Activated T-helper 2 cell treated with anti-CD3 and anti-CD28 coated beads, Interferon-gamma antibody, Interleukin-2, Interleukin-4, amounts not matched to agents 10 μg/mL and 5 μg/mL and 100 μg/mL, durations not matched to agents 14 hours and 24 hours and 36 hours (primary cell): ENCODE data around the gene ABCA4. TPM values are rescaled to one million over a fixed set of nuclear protein-coding genes. Genes with fewer than 3 reads are reported as not detected.

Experiments used
- DNase-seq: peaks from one replicate; pipeline ENCODE4 v3.0.0; 2021; ENCODE audit warnings: low spot score
- H3K27ac Mint-ChIP-seq: one replicate; pipeline ENCODE4 v1.8.0; 2021; ENCODE audit warnings: mixed read lengths
- H3K27me3 Mint-ChIP-seq: one replicate; pipeline ENCODE4 v1.8.0; 2021; ENCODE audit warnings: low read depth, mixed read lengths
- H3K36me3 Mint-ChIP-seq: one replicate; pipeline ENCODE4 v1.8.0; 2021; ENCODE audit warnings: low read depth, mixed read lengths
- H3K4me1 Mint-ChIP-seq: one replicate; pipeline ENCODE4 v1.8.0; 2021; ENCODE audit warnings: low read depth, mixed read lengths
- H3K4me3 Mint-ChIP-seq: one replicate; pipeline ENCODE4 v1.8.0; 2021; ENCODE audit warnings: low read depth, mild to moderate bottlenecking, moderate library complexity, mixed read lengths
- H3K9me3 Mint-ChIP-seq: one replicate; pipeline ENCODE4 v1.8.0; 2021; ENCODE audit warnings: mixed read lengths
- intact Hi-C: fragments of 100-400 bp; cut with micrococcal nuclease; formaldehyde crosslinking; loops from one replicate; pipeline ENCODE4 v1.15.1; 2023
- total RNA-seq: library from RNA; stranded (reverse); gene quantifications from 2 replicates; pipeline ENCODE4 v1.2.3, GENCODE V29; 2022

ABCA4 gene
- total RNA-seq, 1 donor from 2014 or later, result not detected

DNA sequence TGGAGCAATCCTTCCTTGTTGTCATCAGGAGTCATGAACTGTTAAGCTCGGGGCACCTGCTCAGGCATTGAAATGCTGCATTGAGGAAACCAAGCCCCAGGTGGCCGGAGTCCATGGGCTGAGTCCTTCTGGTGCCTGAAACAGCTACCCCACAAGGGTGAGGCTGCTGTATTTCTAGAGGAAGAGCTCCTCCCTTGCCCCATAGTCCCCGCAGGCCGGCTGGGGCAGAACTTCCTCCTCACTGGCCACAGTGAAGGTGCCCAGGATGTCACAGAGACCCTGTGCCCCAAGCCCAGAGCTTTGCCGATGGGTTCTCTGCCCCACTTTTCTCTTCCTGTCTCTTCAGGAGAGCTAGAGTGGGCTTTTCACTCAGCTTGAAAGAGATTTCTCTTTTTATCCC lies 130.9 kb downstream of the ABCA4 start:
- no peak for DNase-seq
- H3K4me1 Mint-ChIP-seq, result peaks cover 2% of the 10 kb centered on the region
- no peak overlapping the region for H3K27ac Mint-ChIP-seq
- intact Hi-C loops, result no loop called here
- peaks cover 37% of the 10 kb centered on the region for H3K27me3 Mint-ChIP-seq
- no peak overlapping the region for H3K4me3 Mint-ChIP-seq
- H3K9me3 Mint-ChIP-seq, result no peaks in the 10 kb centered on the region
- no peaks in the 10 kb centered on the region for H3K36me3 Mint-ChIP-seq

GRCh38 chr1:93989601-93990000 lies 131.3 kb downstream of the ABCA4 start:
- peaks cover 2% of the 10 kb centered on the region for H3K4me1 Mint-ChIP-seq

DNA sequence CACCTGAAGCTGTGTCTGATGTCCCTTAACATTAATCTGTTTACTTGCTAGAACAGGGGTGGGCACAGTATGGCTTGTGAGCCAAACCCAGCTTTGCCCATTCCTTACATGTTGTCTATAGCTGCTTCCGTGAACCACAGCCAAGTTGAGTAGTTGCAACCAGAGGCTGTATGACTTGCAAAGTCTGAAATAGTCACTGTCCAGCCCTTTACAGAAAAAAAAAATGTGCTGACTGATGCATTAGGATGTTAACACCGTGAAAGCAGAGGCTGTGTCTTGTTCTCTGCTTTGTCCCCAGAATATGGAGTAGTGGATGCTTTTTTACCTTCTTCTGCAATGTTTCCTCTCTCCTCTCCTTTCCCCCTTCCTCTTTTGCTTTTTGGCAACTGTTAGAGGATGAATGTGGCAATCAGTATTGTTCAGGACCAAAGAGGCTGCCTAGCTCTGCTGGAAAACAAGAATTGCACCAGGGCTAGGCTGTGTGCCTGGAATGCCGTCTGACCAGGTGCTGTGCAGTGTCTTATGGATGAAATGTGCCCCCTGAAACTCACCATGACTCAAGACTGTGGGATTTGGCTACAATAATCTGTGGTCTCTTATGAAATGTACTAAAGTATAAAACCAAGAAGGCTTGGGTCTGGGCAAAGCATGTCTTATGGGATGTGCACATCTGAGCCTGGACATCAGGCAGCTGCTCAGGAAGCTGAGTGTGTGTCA lies 132.2 kb downstream of the ABCA4 start:
- intact Hi-C loops, result no loop called here
- H3K36me3 Mint-ChIP-seq, result no peaks in the 10 kb centered on the region
- peaks cover 2% of the 10 kb centered on the region for H3K4me1 Mint-ChIP-seq
- no peak overlapping the region for H3K27ac Mint-ChIP-seq
- no peak overlapping the region for H3K4me3 Mint-ChIP-seq
- H3K27me3 Mint-ChIP-seq, result peaks cover 40% of the 10 kb centered on the region
- no peaks in the 10 kb centered on the region for H3K9me3 Mint-ChIP-seq
- DNase-seq, result no peak

More at GRCh38 chr1:93989601-93990000, 131.3 kb downstream of the ABCA4 start:
- Mint-ChIP-seq H3K27ac (no peak overlapping the region), H3K36me3 (no peaks in the 10 kb centered on the region), H3K9me3 (no peaks in the 10 kb centered on the region), H3K4me3 (no peak overlapping the region), H3K27me3 (peaks cover 35% of the 10 kb centered on the region)
- intact Hi-C loops, result no loop called here
- DNase-seq, result no peak

DNA sequence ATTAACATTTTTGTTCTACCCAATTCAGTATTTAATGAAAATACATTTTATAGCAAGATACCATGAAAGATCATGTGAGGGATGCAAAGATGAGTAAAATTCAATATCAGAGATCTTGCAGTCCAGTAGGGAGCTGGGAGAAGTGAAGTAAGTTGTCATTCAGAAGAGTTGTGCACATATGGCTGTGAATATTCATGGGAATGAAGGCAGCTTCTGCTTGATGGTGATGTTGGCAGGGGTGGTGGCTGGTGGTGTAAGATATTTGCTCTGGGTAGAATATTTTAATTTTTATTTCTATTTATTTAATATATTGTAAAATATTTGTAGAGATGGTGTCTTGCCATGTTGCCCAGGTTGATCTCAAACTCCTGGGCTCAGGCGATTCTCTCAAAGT lies 139.7 kb downstream of the ABCA4 start:
- DNase-seq, result no peak
- H3K27ac Mint-ChIP-seq, result no peak overlapping the region
- no peaks in the 10 kb centered on the region for H3K9me3 Mint-ChIP-seq
- H3K4me3 Mint-ChIP-seq, result no peak overlapping the region
- intact Hi-C loops, result no loop called here
- no peaks in the 10 kb centered on the region for H3K4me1 Mint-ChIP-seq
- peaks cover 30% of the 10 kb centered on the region for H3K27me3 Mint-ChIP-seq
- no peaks in the 10 kb centered on the region for H3K36me3 Mint-ChIP-seq

DNA sequence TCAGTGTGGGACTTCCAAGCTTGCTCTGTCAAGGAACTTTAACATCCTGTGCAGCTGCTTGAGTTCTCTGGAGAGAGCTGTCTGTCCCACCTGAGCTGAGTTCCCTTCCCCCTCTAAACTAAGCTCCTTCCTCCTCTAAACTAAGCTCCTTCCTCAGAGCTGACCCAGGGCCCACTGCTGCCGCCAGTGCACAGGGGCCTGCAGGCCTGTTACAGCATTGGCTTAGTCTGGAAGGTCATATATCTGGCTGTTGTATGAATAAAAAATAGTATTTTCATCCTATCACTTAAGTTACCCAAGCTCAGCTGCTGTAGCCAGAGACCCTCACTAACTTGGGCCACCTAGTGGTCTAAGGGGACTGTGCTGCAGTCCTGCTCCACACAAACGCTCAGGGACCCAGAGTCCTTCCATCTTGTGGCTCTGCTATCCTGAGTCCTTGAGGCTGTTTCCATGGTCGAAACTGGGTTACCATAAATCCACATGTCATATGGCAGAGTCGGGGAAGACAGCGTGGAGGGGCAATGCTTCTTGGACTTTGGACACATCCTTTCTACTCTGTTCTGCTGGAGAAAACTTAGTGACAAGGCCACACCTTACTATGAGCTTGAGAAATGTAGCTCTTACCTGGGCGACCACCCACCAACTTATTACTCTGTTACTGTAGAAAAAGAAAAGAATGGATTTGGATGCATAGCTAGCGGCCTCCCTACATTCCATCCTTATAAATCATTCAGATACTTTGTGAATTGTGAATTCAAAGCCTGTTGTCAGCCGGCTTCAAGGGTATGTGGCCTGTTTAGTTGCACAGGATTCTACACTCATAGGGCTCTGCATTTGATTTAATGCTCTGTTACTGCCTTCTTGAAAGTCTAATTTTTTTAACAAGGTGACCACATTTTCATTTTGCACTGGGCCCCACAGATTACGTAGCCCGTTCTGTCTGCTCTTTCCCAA lies 140.4 kb downstream of the ABCA4 start:
- intact Hi-C loops, result no loop called here
- H3K4me1 Mint-ChIP-seq, result no peaks in the 10 kb centered on the region
- no peaks in the 10 kb centered on the region for H3K36me3 Mint-ChIP-seq
- H3K4me3 Mint-ChIP-seq, result no peak overlapping the region
- no peaks in the 10 kb centered on the region for H3K9me3 Mint-ChIP-seq
- DNase-seq, result no peak
- H3K27ac Mint-ChIP-seq, result no peak overlapping the region
- peaks cover 28% of the 10 kb centered on the region for H3K27me3 Mint-ChIP-seq

DNA sequence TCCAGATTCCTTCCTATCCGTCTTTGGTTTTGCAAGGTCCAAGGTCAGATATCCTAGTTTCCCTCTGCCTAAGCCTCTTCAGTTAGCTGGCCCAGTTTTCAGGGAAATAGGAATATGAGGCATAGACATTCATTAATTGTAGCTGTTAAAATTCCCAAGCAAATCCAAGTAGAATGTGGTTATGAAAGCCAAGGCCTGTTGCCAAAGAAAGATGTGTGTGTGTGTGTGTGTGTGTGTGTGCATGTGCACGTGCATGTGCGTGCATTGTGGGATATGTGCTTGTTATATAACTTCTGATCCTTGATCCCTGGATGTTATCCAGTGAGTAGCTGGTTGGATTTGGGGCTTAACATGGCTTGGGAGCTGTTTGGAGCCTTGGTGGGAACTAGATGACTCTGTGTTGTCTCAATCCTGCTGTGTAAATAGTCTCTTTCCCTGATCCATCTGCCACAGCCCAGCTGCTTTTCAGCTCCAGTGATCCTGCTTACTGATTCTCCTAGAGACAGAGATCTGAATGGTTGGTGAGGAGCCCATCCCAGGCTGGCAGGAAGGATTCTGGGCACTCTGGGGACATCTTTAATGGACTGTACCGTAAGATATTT lies 141.1 kb downstream of the ABCA4 start:
- H3K27ac Mint-ChIP-seq, result no peak overlapping the region
- H3K4me1 Mint-ChIP-seq, result no peaks in the 10 kb centered on the region
- DNase-seq, result no peak
- H3K27me3 Mint-ChIP-seq, result peaks cover 25% of the 10 kb centered on the region
- no peak overlapping the region for H3K4me3 Mint-ChIP-seq
- intact Hi-C loops, result no loop called here
- H3K9me3 Mint-ChIP-seq, result no peaks in the 10 kb centered on the region
- no peaks in the 10 kb centered on the region for H3K36me3 Mint-ChIP-seq

GRCh38 chr1:93979040-93979717 lies 141.8 kb downstream of the ABCA4 start:
- Mint-ChIP-seq H3K27ac (no peak overlapping the region), H3K27me3 (peaks cover 20% of the 10 kb centered on the region), H3K36me3 (no peaks in the 10 kb centered on the region), H3K9me3 (no peaks in the 10 kb centered on the region), H3K4me1 (no peaks in the 10 kb centered on the region), H3K4me3 (no peak overlapping the region)
- intact Hi-C loops, result no loop called here
- DNase-seq, result no peak

DNA sequence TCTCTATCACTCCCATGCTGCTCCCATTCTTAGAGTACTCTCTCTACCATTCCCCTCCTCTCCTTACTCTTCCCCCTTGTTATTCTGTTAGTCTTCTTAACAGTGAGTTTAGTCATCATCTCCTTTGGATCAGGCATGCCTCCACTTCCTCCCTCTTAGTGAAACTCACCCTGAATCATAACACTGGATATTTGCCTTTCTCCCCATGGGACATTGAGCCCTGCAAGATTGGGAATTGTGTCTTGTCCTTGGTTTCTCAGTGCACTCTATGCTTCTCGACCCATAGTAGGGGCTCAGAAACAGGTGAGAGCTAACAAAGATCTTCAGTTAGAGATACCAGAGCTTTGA lies 143.4 kb downstream of the ABCA4 start:
- DNase-seq, result no peak
- no peak overlapping the region for H3K4me3 Mint-ChIP-seq
- H3K36me3 Mint-ChIP-seq, result no peaks in the 10 kb centered on the region
- no peak overlapping the region for H3K27ac Mint-ChIP-seq
- no peaks in the 10 kb centered on the region for H3K4me1 Mint-ChIP-seq
- intact Hi-C loops, result no loop called here
- no peaks in the 10 kb centered on the region for H3K9me3 Mint-ChIP-seq
- peaks cover 10% of the 10 kb centered on the region for H3K27me3 Mint-ChIP-seq

GRCh38 chr1:93976711-93977597 lies 144.0 kb downstream of the ABCA4 start:
- H3K27ac Mint-ChIP-seq, result no peak overlapping the region
- H3K27me3 Mint-ChIP-seq, result peaks cover 10% of the 10 kb centered on the region
- no peaks in the 10 kb centered on the region for H3K36me3 Mint-ChIP-seq
- H3K9me3 Mint-ChIP-seq, result no peaks in the 10 kb centered on the region
- H3K4me3 Mint-ChIP-seq, result no peak overlapping the region
- H3K4me1 Mint-ChIP-seq, result no peaks in the 10 kb centered on the region
- no peak for DNase-seq
- intact Hi-C loops, result no loop called here

GRCh38 chr1:93976291-93976690 lies 144.7 kb downstream of the ABCA4 start:
- no peak overlapping the region for H3K4me3 Mint-ChIP-seq
- intact Hi-C loops, result no loop called here
- H3K9me3 Mint-ChIP-seq, result no peaks in the 10 kb centered on the region
- no peaks in the 10 kb centered on the region for H3K36me3 Mint-ChIP-seq
- H3K27ac Mint-ChIP-seq, result no peak overlapping the region
- DNase-seq, result no peak
- H3K27me3 Mint-ChIP-seq, result peaks cover 10% of the 10 kb centered on the region
- no peaks in the 10 kb centered on the region for H3K4me1 Mint-ChIP-seq

- Mint-ChIP-seq H3K27ac (no peak overlapping the region), H3K4me1 (no peaks in the 10 kb centered on the region), H3K9me3 (no peaks in the 10 kb centered on the region), H3K27me3 (peaks cover 6% of the 10 kb centered on the region), H3K4me3 (no peak overlapping the region), H3K36me3 (no peaks in the 10 kb centered on the region)
- intact Hi-C loops, result no loop called here
- no peak for DNase-seq
These were observed 148.6 kb downstream of the ABCA4 start for GRCh38 chr1:93972341-93972740.

DNA sequence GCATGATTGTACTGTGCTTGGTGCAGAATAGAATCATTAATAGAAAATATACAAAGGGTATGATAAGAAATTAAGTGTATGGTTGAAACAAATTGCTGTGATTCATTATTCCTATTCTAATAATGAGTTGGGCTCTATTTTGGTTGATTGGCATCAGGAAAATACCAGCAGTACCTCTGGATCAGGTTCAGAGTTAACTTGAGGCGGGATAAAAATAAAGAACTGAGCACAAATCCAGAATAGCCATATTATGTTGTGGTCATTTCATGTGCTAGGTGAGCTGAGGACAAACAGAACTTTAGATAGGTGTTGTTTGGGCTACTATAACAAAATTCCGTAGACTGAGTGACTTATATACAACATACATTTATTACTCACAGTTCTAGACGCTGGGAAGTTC lies 151.1 kb downstream of the ABCA4 start:
- intact Hi-C loops, result no loop called here
- no peaks in the 10 kb centered on the region for H3K9me3 Mint-ChIP-seq
- no peak overlapping the region for H3K4me3 Mint-ChIP-seq
- no peak for DNase-seq
- H3K27ac Mint-ChIP-seq, result no peak overlapping the region
- H3K36me3 Mint-ChIP-seq, result no peaks in the 10 kb centered on the region
- H3K27me3 Mint-ChIP-seq, result peaks cover 6% of the 10 kb centered on the region
- H3K4me1 Mint-ChIP-seq, result no peaks in the 10 kb centered on the region
